C4-2B (cell line): ENCODE results near the gene SLC29A4.

Experiments used
- ZFX ChIP-seq: fragments of 450-650 bp; IDR thresholded peaks from 2 replicates; pipeline ENCODE4 v1.6.1; 2017
- TF ChIP-seq, protein P1 (sequence below): fragments of 450-650 bp; conservative IDR thresholded peaks from 2 replicates; pipeline ENCODE4 v1.5.1; 2017; ENCODE audit warnings: mild to moderate bottlenecking

DNA sequence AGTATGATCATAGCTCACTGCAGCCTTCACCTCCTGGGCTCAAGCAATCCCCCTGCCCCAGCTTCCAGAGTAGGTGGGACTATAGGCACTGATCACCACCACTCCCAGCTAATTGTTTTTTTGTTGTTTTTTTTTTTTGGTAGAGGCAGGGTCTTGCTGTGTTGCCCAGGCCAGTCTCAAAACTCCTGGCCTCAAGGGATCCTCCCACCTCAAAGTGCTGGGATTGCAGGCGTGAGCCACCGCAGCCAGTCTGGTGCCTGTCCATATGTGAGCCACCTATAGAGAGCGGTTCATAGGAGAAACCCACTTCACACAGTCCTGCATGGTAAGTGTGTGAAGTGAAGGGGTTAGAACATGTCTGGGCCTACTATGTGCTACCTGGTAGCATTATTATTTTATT lies 47.5 kb downstream of the SLC29A4 start:
- TF ChIP-seq, protein P1, sequence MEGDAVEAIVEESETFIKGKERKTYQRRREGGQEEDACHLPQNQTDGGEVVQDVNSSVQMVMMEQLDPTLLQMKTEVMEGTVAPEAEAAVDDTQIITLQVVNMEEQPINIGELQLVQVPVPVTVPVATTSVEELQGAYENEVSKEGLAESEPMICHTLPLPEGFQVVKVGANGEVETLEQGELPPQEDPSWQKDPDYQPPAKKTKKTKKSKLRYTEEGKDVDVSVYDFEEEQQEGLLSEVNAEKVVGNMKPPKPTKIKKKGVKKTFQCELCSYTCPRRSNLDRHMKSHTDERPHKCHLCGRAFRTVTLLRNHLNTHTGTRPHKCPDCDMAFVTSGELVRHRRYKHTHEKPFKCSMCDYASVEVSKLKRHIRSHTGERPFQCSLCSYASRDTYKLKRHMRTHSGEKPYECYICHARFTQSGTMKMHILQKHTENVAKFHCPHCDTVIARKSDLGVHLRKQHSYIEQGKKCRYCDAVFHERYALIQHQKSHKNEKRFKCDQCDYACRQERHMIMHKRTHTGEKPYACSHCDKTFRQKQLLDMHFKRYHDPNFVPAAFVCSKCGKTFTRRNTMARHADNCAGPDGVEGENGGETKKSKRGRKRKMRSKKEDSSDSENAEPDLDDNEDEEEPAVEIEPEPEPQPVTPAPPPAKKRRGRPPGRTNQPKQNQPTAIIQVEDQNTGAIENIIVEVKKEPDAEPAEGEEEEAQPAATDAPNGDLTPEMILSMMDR = no peak
- TF ChIP-seq ZFX = no peak
